ENCODE measurements around the gene PRRG3.

Gene PRRG3

GRCh38 chrX:151737494-151737893, 42.2 kb downstream of the PRRG3 start:
- Histone ChIP-seq H3K4me1 (ENCODE audit: control insufficient read depth in 2 of 2, insufficient read depth in 2 of 2, low read length in 2 of 2) (no peaks in the 10 kb centered on the region), H3K9ac (ENCODE audit: low read depth in 1 of 2, low read length in 2 of 2) (no peak overlapping the region), H3K27ac (ENCODE audit: low read depth in 2 of 2, low read length in 2 of 2) (no peak overlapping the region), H3K4me3 (ENCODE audit: low read length in 2 of 2) (no peak overlapping the region), H3K9me3 (ENCODE audit: control insufficient read depth in 2 of 2, low read length in 2 of 2) (no peaks in the 10 kb centered on the region), H3K36me3 (ENCODE audit: control insufficient read depth in 2 of 2, insufficient read depth in 2 of 2, low read length in 2 of 2) (no peaks in the 10 kb centered on the region), H3K27me3 (ENCODE audit: control insufficient read depth in 2 of 2, insufficient read depth in 2 of 2, low read length in 2 of 2) (peaks cover 2 to 10% of the 10 kb centered on the region in 2 donors)

GRCh38 chrX:151738751-151739150, 43.5 kb downstream of the PRRG3 start:
- H3K36me3 ChIP-seq (ENCODE audit: control insufficient read depth in 2 of 2, insufficient read depth in 2 of 2, low read length in 2 of 2): no peaks in the 10 kb centered on the region
- no peaks in the 10 kb centered on the region for H3K9me3 ChIP-seq (ENCODE audit: control insufficient read depth in 2 of 2, low read length in 2 of 2)
- no peaks in the 10 kb centered on the region for H3K4me1 ChIP-seq (ENCODE audit: control insufficient read depth in 2 of 2, insufficient read depth in 2 of 2, low read length in 2 of 2)
- no peak overlapping the region for H3K9ac ChIP-seq (ENCODE audit: low read depth in 1 of 2, low read length in 2 of 2)
- peaks cover 4 to 9% of the 10 kb centered on the region in 2 donors for H3K27me3 ChIP-seq (ENCODE audit: control insufficient read depth in 2 of 2, insufficient read depth in 2 of 2, low read length in 2 of 2)
- no peak overlapping the region for H3K27ac ChIP-seq (ENCODE audit: low read depth in 2 of 2, low read length in 2 of 2)
- no peak overlapping the region for H3K4me3 ChIP-seq (ENCODE audit: low read length in 2 of 2)

DNA sequence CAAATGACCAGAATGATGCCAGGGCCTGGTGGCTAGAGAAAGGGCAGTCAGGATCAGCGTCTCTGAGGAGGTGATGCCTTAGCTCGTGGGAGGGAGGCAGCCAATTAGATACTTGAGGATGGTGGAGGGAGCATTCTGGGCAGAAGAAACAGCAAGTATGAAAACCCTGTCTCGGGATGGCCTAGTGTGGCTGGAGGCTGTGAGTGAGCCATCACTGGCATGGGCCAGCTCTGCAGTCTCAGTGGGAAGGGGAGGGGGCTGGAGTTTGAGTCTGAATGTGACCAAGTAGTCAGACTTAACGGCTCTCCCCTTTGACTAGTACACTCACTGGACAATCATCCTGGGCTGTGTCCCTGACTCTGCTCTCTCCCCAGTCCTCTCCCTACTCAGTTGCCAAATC, 46.3 kb downstream of the PRRG3 start:
- Histone ChIP-seq H3K4me3 (ENCODE audit: low read length in 2 of 2) (no peak overlapping the region), H3K9me3 (ENCODE audit: control insufficient read depth in 2 of 2, low read length in 2 of 2) (no peaks in the 10 kb centered on the region), H3K27me3 (ENCODE audit: control insufficient read depth in 2 of 2, insufficient read depth in 2 of 2, low read length in 2 of 2) (peaks cover under 1 to 4% of the 10 kb centered on the region in 2 donors), H3K9ac (ENCODE audit: low read depth in 1 of 2, low read length in 2 of 2) (no peak overlapping the region), H3K4me1 (ENCODE audit: control insufficient read depth in 2 of 2, insufficient read depth in 2 of 2, low read length in 2 of 2) (no peaks in the 10 kb centered on the region), H3K27ac (ENCODE audit: low read depth in 2 of 2, low read length in 2 of 2) (no peak overlapping the region), H3K36me3 (ENCODE audit: control insufficient read depth in 2 of 2, insufficient read depth in 2 of 2, low read length in 2 of 2) (no peaks in the 10 kb centered on the region)

DNA sequence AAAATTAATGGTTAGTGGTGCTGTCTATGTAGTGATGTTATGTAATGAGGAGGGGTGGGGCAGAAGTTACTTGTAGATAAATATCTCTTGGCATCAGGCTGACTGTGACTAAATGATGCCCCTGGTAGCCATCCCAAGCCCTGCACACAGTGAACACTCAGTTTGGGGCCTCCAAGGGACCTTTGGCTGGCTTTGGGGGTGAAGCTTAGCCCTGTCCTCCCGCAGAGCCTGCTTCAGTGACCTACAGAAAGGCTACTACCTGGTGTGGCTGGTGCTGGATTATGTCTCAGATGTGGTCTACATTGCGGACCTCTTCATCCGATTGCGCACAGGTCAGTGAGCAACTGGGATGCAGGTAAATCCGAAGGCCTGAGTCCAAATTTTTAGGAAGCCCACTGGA, 47.1 kb downstream of the PRRG3 start:
- Histone ChIP-seq H3K36me3 (ENCODE audit: control insufficient read depth in 2 of 2, insufficient read depth in 2 of 2, low read length in 2 of 2) (no peaks in the 10 kb centered on the region), H3K4me1 (ENCODE audit: control insufficient read depth in 2 of 2, insufficient read depth in 2 of 2, low read length in 2 of 2) (no peaks in the 10 kb centered on the region), H3K9ac (ENCODE audit: low read depth in 1 of 2, low read length in 2 of 2) (no peak overlapping the region), H3K27me3 (ENCODE audit: control insufficient read depth in 2 of 2, insufficient read depth in 2 of 2, low read length in 2 of 2) (peaks cover 0 to 4% of the 10 kb centered on the region in 2 donors), H3K9me3 (ENCODE audit: control insufficient read depth in 2 of 2, low read length in 2 of 2) (no peaks in the 10 kb centered on the region), H3K4me3 (ENCODE audit: low read length in 2 of 2) (no peak overlapping the region), H3K27ac (ENCODE audit: low read depth in 2 of 2, low read length in 2 of 2) (no peak overlapping the region)

DNA sequence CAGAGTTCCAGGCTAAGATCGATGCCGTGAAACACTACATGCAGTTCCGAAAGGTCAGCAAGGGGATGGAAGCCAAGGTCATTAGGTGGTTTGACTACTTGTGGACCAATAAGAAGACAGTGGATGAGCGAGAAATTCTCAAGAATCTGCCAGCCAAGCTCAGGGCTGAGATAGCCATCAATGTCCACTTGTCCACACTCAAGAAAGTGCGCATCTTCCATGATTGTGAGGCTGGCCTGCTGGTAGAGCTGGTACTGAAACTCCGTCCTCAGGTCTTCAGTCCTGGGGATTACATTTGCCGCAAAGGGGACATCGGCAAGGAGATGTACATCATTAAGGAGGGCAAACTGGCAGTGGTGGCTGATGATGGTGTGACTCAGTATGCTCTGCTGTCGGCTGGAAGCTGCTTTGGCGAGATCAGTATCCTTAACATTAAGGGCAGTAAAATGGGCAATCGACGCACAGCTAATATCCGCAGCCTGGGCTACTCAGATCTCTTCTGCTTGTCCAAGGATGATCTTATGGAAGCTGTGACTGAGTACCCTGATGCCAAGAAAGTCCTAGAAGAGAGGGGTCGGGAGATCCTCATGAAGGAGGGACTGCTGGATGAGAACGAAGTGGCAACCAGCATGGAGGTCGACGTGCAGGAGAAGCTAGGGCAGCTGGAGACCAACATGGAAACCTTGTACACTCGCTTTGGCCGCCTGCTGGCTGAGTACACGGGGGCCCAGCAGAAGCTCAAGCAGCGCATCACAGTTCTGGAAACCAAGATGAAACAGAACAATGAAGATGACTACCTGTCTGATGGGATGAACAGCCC, 48.6 kb downstream of the PRRG3 start:
- H3K27me3 ChIP-seq (ENCODE audit: control insufficient read depth in 2 of 2, insufficient read depth in 2 of 2, low read length in 2 of 2): peaks cover 0 to 4% of the 10 kb centered on the region in 2 donors
- no peaks in the 10 kb centered on the region for H3K36me3 ChIP-seq (ENCODE audit: control insufficient read depth in 2 of 2, insufficient read depth in 2 of 2, low read length in 2 of 2)
- no peaks in the 10 kb centered on the region for H3K9me3 ChIP-seq (ENCODE audit: control insufficient read depth in 2 of 2, low read length in 2 of 2)
- H3K9ac ChIP-seq (ENCODE audit: low read depth in 1 of 2, low read length in 2 of 2): no peak overlapping the region
- no peak overlapping the region for H3K27ac ChIP-seq (ENCODE audit: low read depth in 2 of 2, low read length in 2 of 2)
- H3K4me3 ChIP-seq (ENCODE audit: low read length in 2 of 2): no peak overlapping the region
- H3K4me1 ChIP-seq (ENCODE audit: control insufficient read depth in 2 of 2, insufficient read depth in 2 of 2, low read length in 2 of 2): no peaks in the 10 kb centered on the region

DNA sequence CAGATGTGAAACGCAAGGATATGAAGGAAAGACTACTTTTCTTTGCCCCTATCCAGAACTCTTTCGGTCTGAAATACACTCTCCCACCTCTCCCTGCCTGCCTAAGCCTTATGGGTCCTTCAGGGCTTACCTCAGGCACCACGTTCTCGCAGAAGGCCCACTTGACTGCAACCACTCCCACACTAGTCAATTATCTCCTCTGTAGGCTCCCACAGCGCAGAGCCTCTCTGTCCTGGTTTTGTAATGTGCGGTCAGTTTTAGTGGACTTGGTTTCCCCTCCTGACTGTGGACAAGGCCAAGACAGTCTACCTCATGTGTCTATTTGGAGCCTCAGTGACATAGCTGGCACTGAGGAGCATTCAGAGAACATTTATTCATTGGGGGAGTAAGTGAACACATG, 50.4 kb downstream of the PRRG3 start:
- H3K36me3 ChIP-seq (ENCODE audit: control insufficient read depth in 2 of 2, insufficient read depth in 2 of 2, low read length in 2 of 2): no peaks in the 10 kb centered on the region
- no peaks in the 10 kb centered on the region for H3K9me3 ChIP-seq (ENCODE audit: control insufficient read depth in 2 of 2, low read length in 2 of 2)
- H3K27me3 ChIP-seq (ENCODE audit: control insufficient read depth in 2 of 2, insufficient read depth in 2 of 2, low read length in 2 of 2): peaks cover 0 to 8% of the 10 kb centered on the region in 2 donors

GRCh38 chrX:151746502-151746901, 51.2 kb downstream of the PRRG3 start:
- Histone ChIP-seq H3K4me1 (ENCODE audit: control insufficient read depth in 2 of 2, insufficient read depth in 2 of 2, low read length in 2 of 2) (no peaks in the 10 kb centered on the region), H3K27ac (ENCODE audit: low read depth in 2 of 2, low read length in 2 of 2) (no peak overlapping the region), H3K4me3 (ENCODE audit: low read length in 2 of 2) (no peak overlapping the region), H3K36me3 (ENCODE audit: control insufficient read depth in 2 of 2, insufficient read depth in 2 of 2, low read length in 2 of 2) (no peaks in the 10 kb centered on the region), H3K9ac (ENCODE audit: low read depth in 1 of 2, low read length in 2 of 2) (no peak overlapping the region), H3K27me3 (ENCODE audit: control insufficient read depth in 2 of 2, insufficient read depth in 2 of 2, low read length in 2 of 2) (peaks cover 0 to 8% of the 10 kb centered on the region in 2 donors), H3K9me3 (ENCODE audit: control insufficient read depth in 2 of 2, low read length in 2 of 2) (no peaks in the 10 kb centered on the region)

More for the DNA sequence above, 50.4 kb downstream of the PRRG3 start:
- no peak overlapping the region for H3K27ac ChIP-seq (ENCODE audit: low read depth in 2 of 2, low read length in 2 of 2)
- no peak overlapping the region for H3K9ac ChIP-seq (ENCODE audit: low read depth in 1 of 2, low read length in 2 of 2)
- H3K4me1 ChIP-seq (ENCODE audit: control insufficient read depth in 2 of 2, insufficient read depth in 2 of 2, low read length in 2 of 2): no peaks in the 10 kb centered on the region
- H3K4me3 ChIP-seq (ENCODE audit: low read length in 2 of 2): no peak overlapping the region

GRCh38 chrX:151750511-151750910, 55.3 kb downstream of the PRRG3 start:
- Histone ChIP-seq H3K9me3 (ENCODE audit: control insufficient read depth in 2 of 2, low read length in 2 of 2) (no peaks in the 10 kb centered on the region), H3K4me3 (ENCODE audit: low read length in 2 of 2) (no peak overlapping the region), H3K27me3 (ENCODE audit: control insufficient read depth in 2 of 2, insufficient read depth in 2 of 2, low read length in 2 of 2) (peaks cover 0 to 13% of the 10 kb centered on the region in 2 donors), H3K36me3 (ENCODE audit: control insufficient read depth in 2 of 2, insufficient read depth in 2 of 2, low read length in 2 of 2) (no peaks in the 10 kb centered on the region), H3K27ac (ENCODE audit: low read depth in 2 of 2, low read length in 2 of 2) (no peak overlapping the region), H3K4me1 (ENCODE audit: control insufficient read depth in 2 of 2, insufficient read depth in 2 of 2, low read length in 2 of 2) (peaks cover 0 to 2% of the 10 kb centered on the region in 2 donors), H3K9ac (ENCODE audit: low read depth in 1 of 2, low read length in 2 of 2) (no peak overlapping the region)

- Histone ChIP-seq H3K9ac (ENCODE audit: low read depth in 1 of 2, low read length in 2 of 2) (no peak overlapping the region), H3K4me1 (ENCODE audit: control insufficient read depth in 2 of 2, insufficient read depth in 2 of 2, low read length in 2 of 2) (peaks cover 0 to 2% of the 10 kb centered on the region in 2 donors), H3K27me3 (ENCODE audit: control insufficient read depth in 2 of 2, insufficient read depth in 2 of 2, low read length in 2 of 2) (peaks cover 4 to 15% of the 10 kb centered on the region in 2 donors), H3K27ac (ENCODE audit: low read depth in 2 of 2, low read length in 2 of 2) (no peak overlapping the region), H3K36me3 (ENCODE audit: control insufficient read depth in 2 of 2, insufficient read depth in 2 of 2, low read length in 2 of 2) (no peaks in the 10 kb centered on the region), H3K4me3 (ENCODE audit: low read length in 2 of 2) (no peak overlapping the region), H3K9me3 (ENCODE audit: control insufficient read depth in 2 of 2, low read length in 2 of 2) (no peaks in the 10 kb centered on the region)
Observed at GRCh38 chrX:151752847-151753246, 57.6 kb downstream of the PRRG3 start.

DNA sequence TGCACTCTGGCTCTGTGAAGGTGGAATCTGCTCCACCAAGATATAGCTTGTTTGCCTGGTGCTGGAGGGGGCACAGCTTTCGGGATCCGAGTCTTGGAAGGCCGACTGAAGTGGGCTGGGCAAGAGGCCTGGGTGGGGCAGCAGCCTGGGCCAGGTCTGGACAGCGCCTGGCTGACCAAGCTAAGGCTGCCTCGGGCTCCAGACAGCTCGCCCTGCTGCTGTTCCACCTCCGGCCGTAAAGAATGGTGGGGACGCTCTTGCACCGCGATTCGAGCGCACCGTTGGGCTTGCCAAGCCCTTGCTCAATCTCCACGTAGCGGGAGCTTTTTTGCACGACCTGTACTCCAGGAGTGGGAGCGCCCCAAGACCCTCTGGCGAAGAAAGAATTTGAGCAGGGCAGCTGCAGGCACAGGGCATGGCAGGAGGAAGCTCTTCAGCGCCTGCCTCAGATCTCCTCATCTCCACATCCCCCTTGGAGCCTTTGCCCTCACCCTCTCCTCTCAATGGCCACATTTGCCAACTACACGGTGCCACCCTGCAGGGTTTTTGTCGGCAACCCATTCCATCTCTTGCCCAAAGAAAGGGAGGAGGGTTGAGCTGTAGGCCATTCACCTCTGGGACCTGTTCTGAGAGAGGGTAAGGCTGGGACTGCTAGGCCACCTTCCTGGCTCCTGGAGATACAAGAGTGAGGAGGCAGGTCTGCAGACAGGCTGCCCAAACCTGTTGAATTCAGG, 58.2 kb downstream of the PRRG3 start:
- no peak overlapping the region for H3K27ac ChIP-seq (ENCODE audit: low read depth in 2 of 2, low read length in 2 of 2)
- H3K36me3 ChIP-seq (ENCODE audit: control insufficient read depth in 2 of 2, insufficient read depth in 2 of 2, low read length in 2 of 2): no peaks in the 10 kb centered on the region
- no peak overlapping the region for H3K4me3 ChIP-seq (ENCODE audit: low read length in 2 of 2)
- no peak overlapping the region for H3K9ac ChIP-seq (ENCODE audit: low read depth in 1 of 2, low read length in 2 of 2)
- H3K4me1 ChIP-seq (ENCODE audit: control insufficient read depth in 2 of 2, insufficient read depth in 2 of 2, low read length in 2 of 2): peaks cover 0 to 2% of the 10 kb centered on the region in 2 donors
- H3K9me3 ChIP-seq (ENCODE audit: control insufficient read depth in 2 of 2, low read length in 2 of 2): no peaks in the 10 kb centered on the region
- peaks cover 4 to 15% of the 10 kb centered on the region in 2 donors for H3K27me3 ChIP-seq (ENCODE audit: control insufficient read depth in 2 of 2, insufficient read depth in 2 of 2, low read length in 2 of 2)
